Kidney (tissue), 14 donors: ENCODE results near the gene GSTT4. TPM values are rescaled to one million over a fixed set of nuclear protein-coding genes. Genes with fewer than 3 reads are reported as not detected.
"Not testable (repeated sequence)": the region's sequence is repeated elsewhere in the genome, so short reads cannot be mapped to it uniquely, and the experiment has no call there.

Source experiments
- DNase-seq, 5 donors: peaks; one replicate each; pipeline ENCODE4 v3.0.0-alpha.2; 2013 to 2020
- FAIRE-seq: peaks from 2 replicates; lab custom pipeline; 2012; peaks lifted over from hg19 to GRCh38; lab: Jason Lieb, UNC
- H3K27ac ChIP-seq, 2 donors: one replicate each; pipeline ENCODE4 v1.7.0; 2013; ENCODE audit warnings: low read depth in 2 of 2, low read length in 2 of 2, inconsistent platforms in 1 of 2
- H3K27me3 ChIP-seq: one replicate; pipeline ENCODE4 v1.7.1; 2013; ENCODE audit warnings: low read length, inconsistent platforms; ENCODE audit not compliant: control insufficient read depth, insufficient read depth
- H3K36me3 ChIP-seq, 3 donors: one replicate each; pipeline versions ENCODE4 v1.7.0 to v1.7.1; 2013; ENCODE audit warnings: low read length in 3 of 3, control low read depth in 1 of 3, inconsistent platforms in 1 of 3; ENCODE audit not compliant: insufficient read depth in 3 of 3, control insufficient read depth in 2 of 3
- H3K4me1 ChIP-seq, 3 donors: one replicate each; pipeline versions ENCODE4 v1.7.0 to v1.7.1; 2013; ENCODE audit warnings: low read length in 3 of 3, inconsistent platforms in 1 of 3, low read depth in 1 of 3; ENCODE audit not compliant: control insufficient read depth in 2 of 3, insufficient read depth in 2 of 3
- H3K4me3 ChIP-seq, 3 donors: one replicate each; pipeline versions ENCODE4 v1.7.0 to v1.8.1; 2013; ENCODE audit warnings: low read length in 3 of 3, control low read depth in 1 of 3, inconsistent platforms in 1 of 3
- H3K9ac ChIP-seq, 3 donors: one replicate each; pipeline versions ENCODE4 v1.7.0 to v1.7.1; 2013; ENCODE audit warnings: low read length in 3 of 3, control low read depth in 1 of 3, inconsistent platforms in 1 of 3
- H3K9me3 ChIP-seq, 3 donors: one replicate each; pipeline versions ENCODE4 v1.7.0 to v1.7.1; 2013; ENCODE audit warnings: low read length in 3 of 3, control low read depth in 1 of 3, inconsistent platforms in 1 of 3; ENCODE audit not compliant: control insufficient read depth in 2 of 3, insufficient read depth in 1 of 3
- intact Hi-C: fragments of 100-400 bp; cut with DNase I; formaldehyde crosslinking; loops from one replicate; pipeline ENCODE4 v1.11.1; 2022
- polyA plus RNA-seq: library from polyadenylated mRNA; stranded (reverse); fragments of 350-450 nt; fragmentation: Illumina TruSeq; extraction: RNeasy Lipid Tissue Mini Kit (QIAGEN cat#74804); gene quantifications from one replicate; pipeline ENCODE4 v1.2.3, GENCODE V29; 2014; ENCODE audit warnings: low read depth, low replicate concordance; ENCODE audit not compliant: insufficient read depth
- total RNA-seq: library from RNA; stranded (reverse); fragmentation: NEBNext Ultra II Directional; extraction: Animal tissue kit (Norgen Biotek cat#: 25700); gene quantifications from one replicate; pipeline ENCODE4 v1.2.1, GENCODE V29; 2021
- TF ChIP-seq, protein P1 (sequence below): IDR thresholded peaks from 3 replicates; pipeline ENCODE4 v1.5.1; 2012; ENCODE audit warnings: mild to moderate bottlenecking, moderate library complexity, borderline replicate concordance; ENCODE audit not compliant: insufficient read depth; ENCODE audit errors: extremely low read depth
- donor health status: control.
- donor health status: control.
- donor health status: control.
- donor health status: control.
- donor health status: control.
- donor health status: DM: yes; HTN: yes; CAD: no.
- donor health status: Normal renal cell carcinoma (clear cell type).

GSTT4 gene
- total and polyA plus RNA-seq, 2 donors from 2014 or later = not detected

DNA sequence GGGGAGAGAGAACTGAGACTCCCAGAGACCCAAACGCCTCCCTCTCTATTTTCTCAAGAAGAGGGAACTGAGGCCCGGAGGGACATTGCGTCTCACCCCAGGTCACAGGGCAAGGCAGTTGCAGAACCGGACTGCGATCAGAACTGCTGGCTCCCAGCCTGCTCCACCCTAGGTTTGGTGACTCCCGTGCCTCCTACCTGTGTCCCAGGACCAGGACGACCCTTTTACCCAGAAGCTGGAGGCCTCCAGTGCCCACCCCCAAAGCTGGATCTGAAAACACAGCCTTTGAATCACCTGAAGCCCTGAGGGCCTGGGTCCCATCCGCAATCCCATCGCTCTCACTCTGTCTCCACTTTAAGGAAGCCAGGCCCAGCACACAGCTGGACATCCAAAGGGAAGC is 1.4 kb downstream of the GSTT4 start:
- Histone ChIP-seq H3K9ac (no peak overlapping the region), H3K36me3 (no peaks in the 10 kb centered on the region), H3K4me1 (no peaks in the 10 kb centered on the region), H3K27me3 (no peaks in the 10 kb centered on the region), H3K9me3 (no peaks in the 10 kb centered on the region), H3K27ac (no peak overlapping the region), H3K4me3 (no peak overlapping the region)
- TF ChIP-seq, protein P1, sequence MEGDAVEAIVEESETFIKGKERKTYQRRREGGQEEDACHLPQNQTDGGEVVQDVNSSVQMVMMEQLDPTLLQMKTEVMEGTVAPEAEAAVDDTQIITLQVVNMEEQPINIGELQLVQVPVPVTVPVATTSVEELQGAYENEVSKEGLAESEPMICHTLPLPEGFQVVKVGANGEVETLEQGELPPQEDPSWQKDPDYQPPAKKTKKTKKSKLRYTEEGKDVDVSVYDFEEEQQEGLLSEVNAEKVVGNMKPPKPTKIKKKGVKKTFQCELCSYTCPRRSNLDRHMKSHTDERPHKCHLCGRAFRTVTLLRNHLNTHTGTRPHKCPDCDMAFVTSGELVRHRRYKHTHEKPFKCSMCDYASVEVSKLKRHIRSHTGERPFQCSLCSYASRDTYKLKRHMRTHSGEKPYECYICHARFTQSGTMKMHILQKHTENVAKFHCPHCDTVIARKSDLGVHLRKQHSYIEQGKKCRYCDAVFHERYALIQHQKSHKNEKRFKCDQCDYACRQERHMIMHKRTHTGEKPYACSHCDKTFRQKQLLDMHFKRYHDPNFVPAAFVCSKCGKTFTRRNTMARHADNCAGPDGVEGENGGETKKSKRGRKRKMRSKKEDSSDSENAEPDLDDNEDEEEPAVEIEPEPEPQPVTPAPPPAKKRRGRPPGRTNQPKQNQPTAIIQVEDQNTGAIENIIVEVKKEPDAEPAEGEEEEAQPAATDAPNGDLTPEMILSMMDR = no peak
- DNase-seq (no peak), FAIRE-seq (no peak)
- intact Hi-C loops = no loop called here

DNA sequence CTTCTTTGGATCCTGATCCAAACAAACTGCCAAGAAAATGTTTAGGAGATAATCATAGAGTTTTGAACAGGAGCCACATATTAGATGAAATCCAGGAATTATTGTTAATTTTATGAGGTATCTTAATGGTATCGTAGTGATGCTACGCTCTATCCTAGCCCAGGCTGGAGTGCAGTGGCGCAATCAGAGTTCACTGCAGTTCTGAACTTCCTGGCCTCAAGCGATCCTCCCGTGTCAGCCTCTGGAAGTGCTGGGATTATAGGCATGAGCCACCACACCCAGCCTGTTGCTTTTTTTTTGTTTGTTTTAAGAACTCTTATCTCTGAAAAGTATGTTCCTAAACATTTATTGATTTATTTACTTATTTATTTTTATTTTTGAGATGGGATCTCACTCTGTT is 2.4 kb downstream of the GSTT4 start:
- no peaks in the 10 kb centered on the region for H3K9me3 ChIP-seq
- FAIRE-seq = no peak
- no peaks in the 10 kb centered on the region for H3K27me3 ChIP-seq
- H3K4me1 ChIP-seq = no peaks in the 10 kb centered on the region
- TF ChIP-seq, protein P1 = no peak
- no peak for DNase-seq
- no peak overlapping the region for H3K9ac ChIP-seq
- H3K36me3 ChIP-seq = no peaks in the 10 kb centered on the region
- H3K4me3 ChIP-seq = no peak overlapping the region
- no peak overlapping the region for H3K27ac ChIP-seq
- intact Hi-C loops = no loop called here

DNA sequence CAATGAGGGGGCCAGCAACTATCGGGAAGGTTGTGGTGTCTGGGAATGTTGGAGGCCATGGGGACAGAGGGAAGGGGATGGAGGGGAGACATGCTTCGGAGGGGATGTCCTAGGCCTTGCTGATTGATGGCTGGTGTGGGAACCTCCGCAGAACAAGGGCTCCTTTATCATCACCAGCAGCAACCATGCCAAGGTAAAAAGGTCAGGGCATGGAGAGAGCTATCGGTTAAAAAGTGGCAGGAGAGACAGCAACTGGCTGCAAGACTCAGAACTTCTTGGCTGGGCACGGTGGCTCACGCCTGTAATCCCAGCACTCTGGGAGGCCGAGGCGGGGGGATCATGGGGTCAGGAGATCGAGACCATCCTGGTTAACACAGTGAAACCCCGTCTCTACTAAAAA is 3.0 kb downstream of the GSTT4 start:
- no peaks in the 10 kb centered on the region for H3K36me3 ChIP-seq
- no peak overlapping the region for H3K4me3 ChIP-seq
- no peaks in the 10 kb centered on the region for H3K27me3 ChIP-seq
- TF ChIP-seq, protein P1 = no peak
- intact Hi-C loops = no loop called here
- H3K9me3 ChIP-seq = no peaks in the 10 kb centered on the region
- H3K4me1 ChIP-seq = no peaks in the 10 kb centered on the region
- no peak for DNase-seq
- no peak overlapping the region for H3K9ac ChIP-seq
- H3K27ac ChIP-seq = no peak overlapping the region
- no peak for FAIRE-seq

DNA sequence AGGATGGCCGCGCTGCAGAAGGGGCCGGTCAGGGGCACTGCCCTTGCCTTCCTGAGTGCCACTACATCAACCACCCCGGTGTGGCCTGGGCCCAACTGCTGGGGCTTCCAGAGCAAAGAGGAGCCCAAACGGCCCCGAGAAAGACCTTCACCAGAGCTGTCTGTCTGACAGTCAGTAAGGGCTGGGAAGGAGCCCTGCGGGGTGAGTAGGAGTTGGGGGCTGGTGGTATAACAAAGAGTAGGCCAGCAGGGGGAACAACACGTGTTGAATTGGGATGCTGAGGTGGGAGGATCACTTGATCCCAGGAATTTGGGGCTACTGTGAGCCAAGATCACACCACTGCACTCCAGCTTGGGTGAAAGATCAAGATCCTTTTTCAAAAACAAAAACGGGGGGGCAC is 3.9 kb downstream of the GSTT4 start:
- intact Hi-C loops = no loop called here
- no peaks in the 10 kb centered on the region for H3K9me3 ChIP-seq
- DNase-seq = no peak
- H3K27me3 ChIP-seq = no peaks in the 10 kb centered on the region
- H3K4me1 ChIP-seq = no peaks in the 10 kb centered on the region
- no peak overlapping the region for H3K9ac ChIP-seq
- FAIRE-seq = no peak
- TF ChIP-seq, protein P1 = no peak
- H3K4me3 ChIP-seq = no peak overlapping the region
- no peak overlapping the region for H3K27ac ChIP-seq
- H3K36me3 ChIP-seq = no peaks in the 10 kb centered on the region

DNA sequence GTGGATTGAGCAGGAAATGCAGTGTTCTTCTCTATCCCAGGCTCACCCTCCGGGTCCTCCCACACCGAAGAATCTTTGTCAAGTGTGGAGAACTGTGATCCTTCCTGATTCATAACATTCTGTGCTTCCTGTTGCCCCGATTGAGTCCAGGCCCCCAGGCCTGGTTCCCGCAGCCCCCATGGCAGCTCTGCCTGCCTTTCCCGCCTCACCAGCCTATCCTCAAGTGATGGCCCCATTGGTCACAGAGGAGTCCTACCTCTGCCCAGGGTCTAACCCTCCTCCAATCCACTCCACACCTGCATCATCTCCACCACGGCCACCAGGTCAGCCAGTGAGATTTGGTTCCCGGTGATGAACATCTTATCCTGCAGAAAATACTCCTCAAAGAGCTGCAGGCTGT is 5.5 kb downstream of the GSTT4 start:
- intact Hi-C loops, FAIRE-seq: not testable (repeated sequence)

More for the DNA sequence above, 5.5 kb downstream of the GSTT4 start:
- H3K9me3 ChIP-seq, H3K9ac ChIP-seq, H3K27me3 ChIP-seq, H3K4me1 ChIP-seq, H3K27ac ChIP-seq, DNase-seq, H3K4me3 ChIP-seq, H3K36me3 ChIP-seq: not testable (repeated sequence)
